AG10803 (cell line): ENCODE results near the gene UROC1.
A peak's percentile ranks its signal among the peaks of the same experiment; 100 is the strongest.

Experiments used
- DNase-seq: peaks from one replicate; pipeline ENCODE4 v3.0.0; 2010; ENCODE audit warnings: low read depth
- H3K4me3 ChIP-seq: 2 replicates; pipeline ENCODE4 v1.5.1; 2011; ENCODE audit warnings: mild to moderate bottlenecking, low read length, control low read depth
- CTCF ChIP-seq: conservative IDR thresholded peaks from 2 replicates; pipeline ENCODE4 v1.5.1; 2011; ENCODE audit warnings: mild to moderate bottlenecking, low read length, control low read depth, inconsistent platforms

The UROC1 gene

DNA sequence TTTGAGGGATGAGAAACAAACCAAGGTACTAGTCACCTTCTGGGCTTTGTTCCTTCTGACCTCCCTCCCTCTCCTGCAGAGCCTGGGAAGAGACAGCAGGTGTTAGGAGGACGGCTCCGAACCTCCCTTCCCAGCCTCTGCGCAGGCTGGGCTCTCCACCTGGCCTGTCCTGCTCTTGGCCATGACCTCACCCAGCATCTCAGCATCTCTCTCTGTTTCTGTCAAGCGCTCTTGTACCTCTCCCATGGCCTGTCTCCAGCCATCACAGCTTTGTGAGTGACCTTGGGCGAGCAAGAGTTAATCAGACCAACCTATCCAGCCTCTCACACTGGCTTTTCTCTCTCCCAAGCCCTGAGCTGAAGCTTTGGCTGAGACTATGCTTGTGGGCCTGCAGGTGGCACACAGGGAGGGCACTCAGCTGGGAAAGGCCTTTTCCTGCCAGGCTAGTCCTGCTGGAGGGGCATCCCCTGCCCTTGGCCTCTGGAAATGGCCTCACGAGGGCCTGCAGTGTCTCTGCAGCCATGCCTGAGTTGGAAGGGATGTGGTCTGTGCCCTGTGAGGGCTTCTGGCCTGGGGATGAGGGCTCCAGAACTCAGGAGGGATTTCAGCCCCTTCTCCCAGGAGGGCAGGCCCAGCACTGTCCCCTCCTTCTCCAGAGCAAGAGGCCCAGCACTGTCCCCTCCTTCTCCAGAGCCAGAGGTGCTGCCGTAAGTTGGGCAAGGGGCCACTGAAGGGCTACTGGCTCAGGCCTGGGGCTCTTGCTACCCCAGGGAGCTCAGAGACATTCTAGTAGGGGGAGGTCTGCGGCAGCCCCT is 8.5 kb upstream of the UROC1 start:
- no peak overlapping the region for H3K4me3 ChIP-seq
- no peak for TF ChIP-seq CTCF
- no peak for DNase-seq

GRCh38 chr3:126525091-126525852 is 7.7 kb upstream of the UROC1 start:
- no peak for TF ChIP-seq CTCF
- DNase-seq, result no peak
- no peak overlapping the region for H3K4me3 ChIP-seq

DNA sequence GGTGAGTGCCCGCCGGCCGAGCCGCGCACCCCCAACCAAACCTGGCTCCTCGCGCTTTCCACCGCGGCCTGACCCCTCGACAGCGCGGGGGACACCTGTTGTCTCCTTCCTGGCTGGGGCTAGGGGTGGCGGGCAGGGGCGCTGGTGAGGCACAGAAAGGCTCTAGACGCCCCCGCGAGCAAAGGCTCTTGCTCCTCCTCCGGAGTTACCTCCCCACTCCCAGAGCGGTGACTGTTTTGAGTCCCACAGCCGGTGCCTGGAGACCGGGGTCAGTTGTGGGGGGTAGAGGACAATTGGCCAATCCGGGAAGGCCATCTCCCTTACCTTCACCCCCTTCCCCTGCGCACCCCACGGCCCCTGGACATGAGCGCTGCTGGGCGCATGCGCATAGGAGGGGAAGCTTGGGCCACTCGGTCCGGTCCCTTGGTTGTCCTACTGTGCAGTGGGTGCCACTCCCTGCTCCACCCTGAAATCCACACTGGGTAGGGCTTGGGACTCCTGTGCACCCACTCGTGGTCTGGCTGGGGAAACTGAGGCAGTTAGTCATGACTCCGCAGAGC is 6.9 kb upstream of the UROC1 start:
- H3K4me3 ChIP-seq, result peak overlapping the region; percentile 38
- DNase-seq, result no peak
- no peak for TF ChIP-seq CTCF

DNA sequence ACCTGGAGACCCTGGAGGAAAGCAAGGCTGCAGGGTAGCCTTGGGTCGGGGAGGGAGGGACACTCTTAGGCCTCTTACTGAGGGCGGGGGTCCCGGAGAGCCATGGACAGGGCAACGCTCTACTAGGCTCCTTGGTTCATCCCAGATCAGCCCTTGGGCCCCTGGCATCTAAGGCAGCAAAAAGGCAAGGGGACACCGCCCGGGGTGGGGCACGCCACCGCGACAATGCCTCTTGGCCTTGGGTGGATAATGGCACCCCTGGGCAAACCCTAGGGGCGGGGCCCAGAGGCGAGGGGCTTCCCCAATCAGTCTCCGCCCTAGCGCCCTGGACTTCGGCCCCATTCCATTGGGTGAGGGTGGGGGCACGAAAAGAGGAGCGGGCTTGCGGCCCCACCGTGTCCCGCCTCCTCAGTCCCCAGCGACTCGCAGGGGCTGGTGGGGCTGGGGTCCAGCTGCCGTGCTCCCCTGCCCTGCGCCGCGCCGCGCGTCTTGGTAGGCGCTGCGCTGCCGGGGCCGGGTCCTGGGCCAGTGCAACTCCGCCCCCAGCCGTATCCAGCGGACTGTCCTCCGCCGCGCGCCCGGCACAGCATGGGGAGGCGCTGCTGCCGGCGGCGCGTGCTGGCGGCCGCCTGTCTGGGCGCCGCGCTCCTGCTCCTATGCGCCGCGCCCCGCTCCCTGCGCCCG is 6.3 kb upstream of the UROC1 start, which contains the start of gene CHST13:
CHST13 (plus strand) TSS at position 411 of the 684 bp plus-strand sequence; CDS start at position 589, 178 bp downstream.
- DNase-seq, result peak; percentile 33
- TF ChIP-seq CTCF, result no peak
- peak within 1 kb of the TSS; percentile 38 for H3K4me3 ChIP-seq

DNA sequence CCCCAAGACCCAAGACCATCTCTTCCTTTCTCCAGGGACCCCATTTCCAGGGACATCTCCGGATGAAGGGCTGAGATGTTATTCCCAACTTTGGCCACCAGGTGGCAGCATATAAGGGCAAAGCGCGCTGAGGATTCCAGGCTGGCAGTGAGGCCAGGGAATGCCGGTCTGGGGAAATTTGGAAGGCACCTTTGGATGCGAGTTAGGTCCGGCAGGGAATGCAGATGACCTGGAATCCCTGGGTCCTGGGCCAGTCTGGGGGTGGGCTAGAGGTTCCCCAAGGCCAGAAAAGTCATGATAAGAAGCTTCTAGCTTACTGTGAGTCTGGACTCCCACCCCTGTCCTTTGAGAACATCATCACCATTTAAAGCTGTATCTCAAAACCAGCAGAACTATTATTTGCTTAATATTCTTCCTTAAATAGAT is 4.8 kb upstream of the UROC1 start:
- TF ChIP-seq CTCF, result peak; percentile 86
- H3K4me3 ChIP-seq, result no peak overlapping the region
- DNase-seq, result peak; percentile 44

DNA sequence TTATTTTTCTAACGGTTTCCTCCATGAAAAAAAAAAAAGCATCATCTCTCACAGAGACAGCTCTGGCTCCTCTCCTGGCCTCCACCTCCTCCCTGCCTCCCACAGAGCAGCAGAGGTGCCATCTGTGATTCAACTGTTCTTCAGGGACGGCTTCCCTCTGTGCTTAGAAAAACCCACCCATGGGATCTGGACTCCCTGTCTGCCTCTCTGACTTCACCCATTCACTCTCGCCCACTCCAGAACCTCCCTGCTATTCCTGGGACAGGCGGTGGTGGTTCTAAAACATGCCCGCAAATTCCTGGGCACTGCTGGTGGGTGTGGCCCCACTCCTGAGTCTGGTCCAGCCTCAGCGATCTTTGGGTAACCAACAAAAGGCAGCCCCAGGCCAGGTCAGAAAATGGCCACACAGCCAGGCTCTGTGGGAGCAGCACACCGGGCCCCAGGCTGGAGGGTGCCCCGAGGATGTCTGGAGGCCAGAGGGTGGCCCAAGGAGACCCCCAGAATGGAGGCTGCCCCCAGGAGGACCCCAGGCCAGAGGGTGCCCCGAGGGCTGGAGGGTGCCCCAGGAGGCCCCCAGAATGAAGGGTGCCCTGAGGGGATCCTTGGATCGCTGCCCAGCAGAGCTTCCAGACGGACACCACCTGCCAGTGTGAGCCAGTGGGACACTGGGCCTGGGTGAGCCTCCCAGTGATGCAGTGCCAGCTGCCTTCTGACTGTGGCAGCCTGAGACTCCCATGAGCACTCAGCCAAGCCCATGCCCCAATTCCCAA is 3.7 kb upstream of the UROC1 start:
- no peak overlapping the region for H3K4me3 ChIP-seq
- DNase-seq, result no peak
- no peak for TF ChIP-seq CTCF
